Activated naive CD4-positive, alpha-beta T cell treated with anti-CD3 and anti-CD28 coated beads, Interleukin-2, amount 50 U/mL, for 72 hours (primary cell): ENCODE measurements around the gene MBD1. TPM values are rescaled to one million over a fixed set of nuclear protein-coding genes. Genes with fewer than 3 reads are reported as not detected.

ENCODE experiments used
- ATAC-seq, 2 donors: fragments of 150-1000 bp; cut with Tn5 transposase; 2 replicates each; pipeline ENCODE4 v1.10.0; 2021; ENCODE audit warnings: mild to moderate bottlenecking in 2 of 2, moderate library complexity in 2 of 2
- DNase-seq, 2 donors: peaks; one replicate each; pipeline ENCODE4 v3.0.0; 2021 to 2022; ENCODE audit warnings: low spot score in 2 of 2
- H3K27ac Mint-ChIP-seq, 2 donors: one replicate each; pipeline ENCODE4 v1.8.0; 2022; ENCODE audit warnings: mild to moderate bottlenecking in 2 of 2, mixed read lengths in 2 of 2
- H3K36me3 Mint-ChIP-seq, 2 donors: one replicate each; pipeline ENCODE4 v1.8.0; 2022; ENCODE audit warnings: mixed read lengths in 2 of 2
- H3K9me3 Mint-ChIP-seq, 2 donors: one replicate each; pipeline ENCODE4 v1.8.0; 2022; ENCODE audit warnings: mixed read lengths in 2 of 2
- total RNA-seq, 2 donors: library from RNA; stranded (reverse); gene quantifications; one replicate each; pipeline ENCODE4 v1.2.3, GENCODE V29; 2022

Gene MBD1
- total RNA-seq, 2 donors from 2014 or later, result 79.7 to 123 TPM

DNA sequence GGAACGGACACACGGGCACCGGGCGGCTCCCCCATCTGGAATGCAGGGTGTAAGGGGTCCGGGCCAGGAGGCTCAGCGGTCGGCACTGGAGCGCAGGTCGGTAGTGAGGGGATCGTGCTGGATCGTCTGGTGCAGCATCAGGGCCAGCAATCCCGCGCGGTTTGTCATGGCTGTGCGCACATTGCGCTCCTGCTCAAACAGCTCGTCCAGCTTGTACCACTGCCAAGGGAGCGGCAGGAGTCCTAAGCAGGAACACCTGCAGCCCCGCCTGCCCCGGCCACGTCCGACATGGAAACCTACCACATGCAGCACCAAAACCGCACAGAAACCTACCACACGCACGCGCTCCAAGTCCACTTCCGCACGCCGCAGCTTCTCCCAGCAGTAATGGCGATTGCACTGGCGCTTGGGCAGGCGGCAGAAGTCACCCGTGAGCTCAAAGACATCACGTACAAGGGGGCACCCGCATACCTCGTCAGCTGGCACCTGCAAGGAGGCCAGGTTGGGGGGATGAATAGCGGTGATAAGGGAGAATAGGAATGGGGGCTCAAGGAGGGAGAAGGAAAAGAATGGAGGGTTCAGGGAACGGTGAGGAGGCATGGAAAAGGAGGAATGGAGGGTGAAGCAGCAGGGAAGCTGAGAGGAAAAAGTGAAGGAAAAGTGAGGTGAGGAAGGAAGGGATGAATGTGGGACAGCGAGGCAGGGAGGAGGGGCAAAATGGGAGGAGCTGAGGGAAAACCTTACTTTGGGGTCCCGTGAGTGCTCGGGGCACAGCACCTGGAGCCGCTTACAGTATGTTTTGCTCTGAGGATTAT lies 1.4 kb upstream of the MBD1 start:
- peak overlapping the region; percentile 22 to 95 for H3K27ac Mint-ChIP-seq

DNA sequence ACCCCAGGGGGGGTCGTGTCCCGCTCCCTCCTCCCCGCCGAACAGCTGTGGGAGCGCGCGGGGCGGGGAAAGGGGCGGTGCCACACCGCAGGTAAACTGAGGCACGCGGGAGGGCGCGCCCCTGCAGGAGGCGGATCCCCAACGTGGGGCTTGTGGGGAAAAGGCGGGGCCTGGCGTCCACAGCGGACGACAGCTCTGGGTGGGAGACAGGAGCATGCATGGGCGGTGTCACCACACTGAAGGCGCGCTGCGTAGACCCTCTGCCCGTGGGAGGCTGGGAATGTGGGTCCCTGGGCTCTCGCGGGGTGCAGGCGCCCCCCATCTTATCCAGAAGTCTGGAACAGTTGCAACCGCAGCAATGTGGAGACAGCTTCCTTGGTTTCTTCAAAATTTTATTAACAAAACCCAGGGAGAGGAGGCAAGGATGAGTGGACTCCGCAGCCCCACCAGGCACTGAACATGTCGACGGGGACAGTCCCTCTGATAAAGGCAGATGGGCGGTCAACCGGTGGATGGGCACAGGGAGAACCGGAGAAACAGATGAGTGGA lies 723 bp upstream of the MBD1 start:
- no peak for DNase-seq
- Mint-ChIP-seq H3K9me3 (no peaks in the 10 kb centered on the region), H3K36me3 (peaks cover 46 to 55% of the 10 kb centered on the region in 2 donors), H3K27ac (peak overlapping the region; percentile 95 to 97)
- no peak for ATAC-seq

More for the DNA sequence above, 1.4 kb upstream of the MBD1 start:
- ATAC-seq (no peak), DNase-seq (no peak)
- Mint-ChIP-seq H3K9me3 (no peaks in the 10 kb centered on the region), H3K36me3 (peaks cover 53 to 62% of the 10 kb centered on the region in 2 donors)

- Mint-ChIP-seq H3K9me3 (no peaks in the 10 kb centered on the region), H3K27ac (peak overlapping the region; percentile 95 to 97), H3K36me3 (peaks cover 43 to 54% of the 10 kb centered on the region in 2 donors)
- DNase-seq (no peak), ATAC-seq (no peak)
These were observed 522 bp downstream of the MBD1 start for GRCh38 chr18:50280707-50281294.

DNA sequence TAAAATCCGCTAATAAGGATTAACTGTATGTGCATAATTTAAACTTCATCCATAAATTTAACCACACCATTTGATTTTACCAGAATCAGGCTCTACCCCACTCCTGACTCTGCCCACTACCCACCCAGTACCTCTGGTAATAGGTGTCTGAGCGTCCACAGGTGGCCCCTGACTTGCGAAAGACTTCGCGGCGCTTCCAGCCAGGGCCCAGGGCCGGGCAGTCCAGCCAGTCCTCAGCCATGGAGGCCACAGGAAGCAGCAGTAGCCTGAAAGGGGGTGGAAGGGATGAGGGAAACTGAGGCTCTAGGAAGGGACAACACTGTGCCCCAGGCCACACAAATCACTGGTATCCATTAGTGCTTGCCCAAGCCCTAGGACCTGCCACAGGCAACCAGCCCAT lies 1.6 kb downstream of the MBD1 start:
- no peaks in the 10 kb centered on the region for H3K9me3 Mint-ChIP-seq
- ATAC-seq, result no peak
- H3K36me3 Mint-ChIP-seq, result peaks cover 47 to 55% of the 10 kb centered on the region in 2 donors
- DNase-seq, result no peak
- peak overlapping the region; percentile 95 to 97 for H3K27ac Mint-ChIP-seq

DNA sequence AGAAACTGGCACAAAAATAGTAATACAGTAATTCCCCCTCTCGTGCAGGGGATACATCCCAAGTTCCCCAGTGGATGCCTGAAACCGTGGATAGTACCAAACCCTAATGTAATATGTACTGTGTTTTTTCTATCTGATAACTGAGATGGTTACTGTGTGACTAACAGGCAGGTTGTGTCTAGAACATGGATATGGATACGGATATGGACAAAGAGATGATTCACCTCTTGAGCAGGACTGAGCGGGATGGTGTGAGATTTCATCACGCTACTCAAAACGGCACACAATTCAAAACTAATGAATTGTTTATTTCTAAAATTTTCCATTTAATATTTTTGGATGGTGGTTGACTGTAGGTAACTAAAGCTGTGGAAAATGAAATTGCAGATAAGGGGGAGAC lies 3.4 kb downstream of the MBD1 start:
- ATAC-seq, result no peak
- DNase-seq, result no peak
- no peak overlapping the region for H3K27ac Mint-ChIP-seq
- no peaks in the 10 kb centered on the region for H3K9me3 Mint-ChIP-seq
- H3K36me3 Mint-ChIP-seq, result peaks cover 52 to 54% of the 10 kb centered on the region in 2 donors

DNA sequence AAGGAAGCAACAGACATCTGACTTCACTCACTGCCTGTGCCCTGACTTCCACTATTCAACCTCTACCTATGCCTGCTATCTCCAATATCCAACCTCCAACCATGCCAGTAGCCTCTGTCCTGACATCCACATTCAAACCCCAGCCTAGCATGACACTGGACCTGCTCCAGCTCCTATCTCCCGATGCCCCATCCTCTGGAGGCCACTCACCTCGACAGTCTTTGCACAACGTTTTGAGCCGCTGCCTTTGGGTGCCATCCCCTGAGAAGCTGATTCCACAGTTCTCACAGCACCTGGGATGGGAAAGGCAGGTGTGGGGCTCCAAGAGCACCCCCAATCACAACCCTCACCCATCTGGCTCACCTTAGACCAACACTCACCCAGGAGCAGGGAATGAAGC lies 4.9 kb downstream of the MBD1 start:
- no peak overlapping the region for H3K27ac Mint-ChIP-seq
- peaks cover 45 to 62% of the 10 kb centered on the region in 2 donors for H3K36me3 Mint-ChIP-seq
- no peaks in the 10 kb centered on the region for H3K9me3 Mint-ChIP-seq
- no peak for ATAC-seq
- no peak for DNase-seq

DNA sequence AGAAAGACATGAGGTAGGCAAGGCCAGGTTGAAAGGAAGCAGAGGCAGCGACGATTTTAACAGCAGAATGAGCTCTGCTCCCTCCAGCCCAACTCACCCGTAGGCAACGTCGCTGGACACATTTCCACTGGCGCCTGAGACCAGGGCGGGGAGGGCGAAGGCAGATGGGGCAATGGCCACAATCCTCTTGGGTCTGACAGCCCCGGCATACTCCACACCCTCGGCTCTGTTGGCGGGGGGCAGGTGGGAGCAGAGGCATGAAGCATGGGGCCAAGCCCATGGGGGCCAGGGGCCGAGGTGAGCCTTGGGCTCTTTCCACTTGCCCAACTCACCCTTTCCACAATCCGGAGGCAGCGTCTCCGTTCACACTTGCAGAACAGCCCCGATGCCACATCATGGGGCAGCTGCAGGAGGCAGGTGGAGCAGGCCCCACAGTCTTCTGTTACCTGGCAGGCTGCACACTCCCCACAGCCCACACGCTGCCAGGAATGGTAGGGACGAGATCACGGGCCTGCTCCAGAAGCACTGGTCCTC lies 5.8 kb downstream of the MBD1 start:
- no peaks in the 10 kb centered on the region for H3K9me3 Mint-ChIP-seq
- peaks cover 37 to 58% of the 10 kb centered on the region in 2 donors for H3K36me3 Mint-ChIP-seq
- no peak overlapping the region for H3K27ac Mint-ChIP-seq
- no peak for ATAC-seq
- no peak for DNase-seq

- Mint-ChIP-seq H3K27ac (no peak overlapping the region), H3K36me3 (peaks cover 30 to 53% of the 10 kb centered on the region in 2 donors), H3K9me3 (no peaks in the 10 kb centered on the region)
- ATAC-seq (no peak), DNase-seq (no peak)
These were observed 6.4 kb downstream of the MBD1 start for GRCh38 chr18:50274941-50275340.

- ATAC-seq (no peak), DNase-seq (no peak)
- Mint-ChIP-seq H3K9me3 (no peaks in the 10 kb centered on the region), H3K27ac (peak overlapping the region in 1 of 2 donors; percentile 60), H3K36me3 (peaks cover 25 to 55% of the 10 kb centered on the region in 2 donors)
These were observed 7.3 kb downstream of the MBD1 start for GRCh38 chr18:50274044-50274442.

DNA sequence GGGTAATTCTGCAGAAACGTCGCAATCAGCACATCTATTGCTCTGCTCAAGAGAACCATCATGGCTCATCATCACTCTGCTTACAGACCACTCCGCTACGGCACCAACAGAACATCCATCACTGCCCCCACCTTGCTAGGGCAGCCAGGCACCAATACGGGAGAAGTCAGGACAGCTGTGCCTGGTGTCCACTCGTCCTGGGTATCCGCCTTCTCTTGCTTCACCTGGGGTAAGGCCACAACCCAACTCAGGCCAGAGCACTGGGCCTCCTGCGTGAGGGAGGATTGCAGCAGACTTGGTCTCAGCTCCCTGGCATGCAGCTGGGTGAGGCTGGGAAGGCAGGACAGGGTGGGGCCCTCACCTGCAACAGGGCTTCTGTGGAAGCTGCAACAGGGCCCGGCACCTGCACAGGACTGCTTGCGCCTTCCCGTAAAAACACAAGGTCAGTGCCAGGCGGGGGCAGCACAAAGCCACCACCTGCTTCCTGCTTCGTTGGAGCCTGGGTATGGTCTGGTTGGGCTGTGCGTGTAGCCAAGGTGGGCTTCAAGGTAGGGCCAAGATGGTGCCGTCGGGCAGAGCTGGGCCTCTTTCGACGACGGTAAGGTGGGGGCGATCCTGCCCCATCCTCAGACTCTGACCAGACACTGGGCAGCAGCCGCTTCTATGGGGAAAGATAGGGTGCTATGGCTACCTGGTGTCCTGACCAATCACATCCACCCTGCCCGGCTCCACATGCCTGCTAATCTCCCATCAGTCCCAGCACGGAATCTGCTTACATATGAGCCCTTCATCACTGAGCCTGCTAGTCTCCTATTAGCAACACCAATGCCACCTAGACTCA lies 7.9 kb downstream of the MBD1 start:
- Mint-ChIP-seq H3K9me3 (no peaks in the 10 kb centered on the region), H3K27ac (no peak overlapping the region), H3K36me3 (peaks cover 23 to 53% of the 10 kb centered on the region in 2 donors)

GRCh38 chr18:50272568-50272967 lies 8.8 kb downstream of the MBD1 start:
- H3K9me3 Mint-ChIP-seq, result no peaks in the 10 kb centered on the region
- H3K27ac Mint-ChIP-seq, result no peak overlapping the region
- peaks cover 23 to 53% of the 10 kb centered on the region in 2 donors for H3K36me3 Mint-ChIP-seq
- ATAC-seq (no peak), DNase-seq (no peak)

More for the DNA sequence above, 7.9 kb downstream of the MBD1 start:
- ATAC-seq (no peak), DNase-seq (no peak)

DNA sequence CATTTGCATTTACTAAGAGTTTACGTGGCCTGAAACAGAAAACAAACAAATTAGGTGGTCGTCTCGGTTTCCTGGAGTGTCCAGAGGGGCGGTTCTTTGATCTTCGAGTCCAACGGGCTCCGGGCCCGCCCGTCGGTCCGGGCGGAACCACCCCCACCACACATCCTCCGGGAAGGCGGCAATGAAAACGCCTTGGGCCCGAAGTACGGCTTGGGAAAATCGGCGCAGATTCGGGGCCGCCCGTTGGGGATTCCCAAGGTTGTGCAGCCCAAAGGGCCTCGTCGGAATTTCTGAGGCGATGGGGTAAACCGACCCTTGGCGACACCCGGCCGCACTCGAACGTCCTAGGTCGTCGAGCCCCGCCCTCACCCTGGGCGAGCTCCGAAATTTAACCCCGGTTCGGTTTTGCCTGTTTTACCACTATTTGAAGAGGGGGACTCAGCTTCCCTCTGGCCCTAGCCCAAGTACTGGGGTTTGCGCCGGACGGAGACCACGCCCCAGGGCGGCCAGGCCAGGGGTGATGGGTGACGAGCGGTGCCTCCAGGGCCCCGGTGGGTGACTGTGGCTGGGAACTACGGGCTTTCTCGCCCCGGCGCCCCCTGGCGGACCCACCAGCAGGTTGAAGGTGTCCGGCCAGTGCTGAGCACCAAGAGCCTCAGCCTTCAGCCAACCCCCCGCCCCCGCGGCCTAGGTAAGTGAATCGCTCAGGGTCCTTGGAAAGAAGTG lies 13.1 kb downstream of the MBD1 start:
- H3K36me3 Mint-ChIP-seq, result peaks cover 8 to 21% of the 10 kb centered on the region in 2 donors
- H3K27ac Mint-ChIP-seq, result peak overlapping the region; percentile 14 to 53

DNA sequence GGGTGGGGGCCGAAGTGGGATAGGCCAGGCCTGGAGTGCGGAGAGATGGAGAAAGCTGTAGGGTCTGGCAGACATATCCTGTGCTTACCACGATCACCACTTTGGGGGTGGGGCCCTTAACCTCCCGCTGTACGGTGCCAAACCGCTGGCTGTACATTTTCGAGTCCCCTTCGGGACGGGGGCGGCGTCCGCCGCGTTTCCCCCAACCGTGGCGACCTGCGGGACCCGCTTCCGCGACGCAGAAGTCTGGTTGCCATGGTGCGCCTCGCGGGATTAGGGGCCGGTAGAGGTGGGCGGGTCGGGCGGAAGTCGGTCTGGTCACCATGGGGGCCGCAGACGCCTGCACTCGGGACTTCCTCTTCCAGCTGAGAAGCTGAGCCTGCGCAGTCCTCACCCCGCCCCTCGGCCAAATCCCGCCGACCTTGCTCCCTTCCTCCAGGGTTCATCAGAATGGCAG lies 15.0 kb downstream of the MBD1 start, which contains the start of gene CFAP53:
Gene CFAP53, minus strand, starts transcription at position 248 of the 457 bp plus-strand sequence. Its CDS starts 91 bp downstream, at position 157.
- H3K27ac Mint-ChIP-seq, result peak within 1 kb of the TSS; percentile 77 to 90
- ATAC-seq, result peak; percentile 92 to 95
- peaks cover 0 to 10% of the 10 kb centered on the region in 2 donors for H3K36me3 Mint-ChIP-seq
- DNase-seq, result peak; percentile 81 to 85
- H3K9me3 Mint-ChIP-seq, result no peaks in the 10 kb centered on the region

More for the DNA sequence above, 13.1 kb downstream of the MBD1 start:
- DNase-seq (peak; percentile 75 to 87), ATAC-seq (peak; percentile 79 to 87)
- no peaks in the 10 kb centered on the region for H3K9me3 Mint-ChIP-seq

GRCh38 chr18:50262977-50263376 lies 18.3 kb downstream of the MBD1 start:
- no peak overlapping the region for H3K27ac Mint-ChIP-seq
- no peaks in the 10 kb centered on the region for H3K36me3 Mint-ChIP-seq
- DNase-seq (no peak), ATAC-seq (no peak)
- no peaks in the 10 kb centered on the region for H3K9me3 Mint-ChIP-seq

DNA sequence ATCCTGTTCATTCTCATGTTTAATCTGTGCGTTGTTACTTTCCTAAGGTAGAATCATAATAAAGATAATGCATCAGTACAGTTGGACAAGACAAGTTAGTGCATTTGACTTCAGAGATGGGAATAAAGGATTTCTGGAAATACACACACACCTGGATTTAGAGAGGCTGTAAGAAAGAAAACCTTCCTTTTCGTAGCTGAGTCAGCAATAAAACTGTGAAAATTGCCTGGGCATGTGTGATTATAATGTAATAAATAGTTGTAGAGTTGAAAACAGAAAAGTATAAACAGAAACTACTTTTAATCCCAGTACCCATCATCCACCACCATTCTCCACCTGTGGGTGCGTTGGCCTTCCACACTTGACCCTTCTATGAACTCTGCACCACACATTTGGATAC lies 30.4 kb downstream of the MBD1 start:
- ATAC-seq (no peak), DNase-seq (no peak)
- peaks cover 0 to 8% of the 10 kb centered on the region in 2 donors for H3K36me3 Mint-ChIP-seq
- H3K27ac Mint-ChIP-seq, result no peak overlapping the region
- no peaks in the 10 kb centered on the region for H3K9me3 Mint-ChIP-seq

DNA sequence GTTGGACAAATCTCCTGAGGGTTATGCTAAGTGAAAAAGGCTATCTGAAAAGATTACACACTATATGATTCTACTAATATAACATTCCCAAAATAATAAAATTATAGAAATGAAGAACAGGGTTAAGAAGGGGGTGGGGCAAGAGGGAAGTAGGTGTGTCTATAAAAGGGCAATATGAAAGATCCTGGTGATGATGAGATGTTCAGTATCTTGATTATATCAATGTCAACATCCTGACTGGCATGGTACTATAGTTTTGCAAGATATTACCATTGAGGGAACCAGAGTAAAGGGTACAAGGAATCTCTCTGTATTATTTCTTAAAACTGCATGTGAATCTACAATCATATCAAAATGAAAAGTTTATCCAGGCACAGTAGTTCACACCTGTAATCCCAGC lies 31.7 kb downstream of the MBD1 start:
- ATAC-seq (no peak), DNase-seq (no peak)
- no peaks in the 10 kb centered on the region for H3K9me3 Mint-ChIP-seq
- H3K27ac Mint-ChIP-seq, result no peak overlapping the region
- peaks cover 0 to 8% of the 10 kb centered on the region in 2 donors for H3K36me3 Mint-ChIP-seq
